Neural cell (in vitro differentiated cells): ENCODE measurements around the gene NUBPL. TPM values are rescaled to one million over a fixed set of nuclear protein-coding genes. Genes with fewer than 3 reads are reported as not detected.

Source experiments
- H2AFZ ChIP-seq: fragments of 200-600, 300-800 bp; sonication (generic), shearing (Covaris generic); 2 replicates; pipeline ENCODE4 v1.6.0; 2014; ENCODE audit warnings: low read depth, mild to moderate bottlenecking, antibody characterized with exemption, low read length, moderate library complexity
- H3F3A ChIP-seq: fragments of 200-600 bp; shearing (Covaris generic); 2 replicates; pipeline ENCODE4 v1.6.1; 2016; ENCODE audit warnings: mild to moderate bottlenecking, moderate library complexity, mixed read lengths, antibody characterized with exemption, low read length; ENCODE audit not compliant: insufficient read depth, poor library complexity, severe bottlenecking
- H3K27ac ChIP-seq: fragments of 200-600, 300-800 bp; sonication (generic), shearing (Covaris generic); 2 replicates; pipeline ENCODE4 v1.5.1; 2014; ENCODE audit warnings: mild to moderate bottlenecking, low read length, moderate library complexity
- H3K27me3 ChIP-seq: fragments of 300-800, 200-600 bp; sonication (generic), shearing (Covaris generic); 2 replicates; pipeline ENCODE4 v1.6.0; 2014; ENCODE audit warnings: mild to moderate bottlenecking, low read depth, low read length, moderate library complexity; ENCODE audit not compliant: insufficient read depth
- H3K36me3 ChIP-seq: fragments of 300-800, 200-600 bp; sonication (generic), shearing (Covaris generic); 2 replicates; pipeline ENCODE4 v1.5.1; 2014; ENCODE audit warnings: mild to moderate bottlenecking, antibody characterized with exemption, low read length, moderate library complexity; ENCODE audit not compliant: insufficient read depth
- H3K4me2 ChIP-seq: fragments of 300-800, 200-600 bp; sonication (generic), shearing (Covaris generic); 2 replicates; pipeline ENCODE4 v1.6.0; 2014; ENCODE audit warnings: mild to moderate bottlenecking, low read length
- H3K4me3 ChIP-seq: fragments of 300-800, 200-600 bp; sonication (generic), shearing (Covaris generic); 2 replicates; pipeline ENCODE4 v1.5.1; 2014; ENCODE audit warnings: mild to moderate bottlenecking, low read length, moderate library complexity
- H3K79me2 ChIP-seq: fragments of 200-600 bp; shearing (Covaris generic); replicated peaks from 2 replicates; pipeline ENCODE4 v1.6.0; 2014; ENCODE audit warnings: mild to moderate bottlenecking, low read length, moderate library complexity; ENCODE audit not compliant: insufficient read depth
- H3K9ac ChIP-seq: fragments of 300-800, 200-600 bp; sonication (generic), shearing (Covaris generic); 2 replicates; pipeline ENCODE4 v1.6.1; 2016; ENCODE audit warnings: mild to moderate bottlenecking, low read length, mixed read lengths
- H3K9me2 ChIP-seq: fragments of 200-600 bp; shearing (Covaris generic); 2 replicates; pipeline ENCODE4 v1.6.1; 2016; ENCODE audit warnings: mild to moderate bottlenecking, low read length, mixed read lengths; ENCODE audit not compliant: insufficient read depth
- H3K9me3 ChIP-seq: fragments of 200-600, 300-800 bp; sonication (generic), shearing (Covaris generic); 2 replicates; pipeline ENCODE4 v1.6.1; 2016; ENCODE audit warnings: mild to moderate bottlenecking, mixed run types, low read length, moderate library complexity, mixed read lengths
- H4K20me1 ChIP-seq: fragments of 200-600 bp; shearing (Covaris generic); 2 replicates; pipeline ENCODE4 v1.6.1; 2016; ENCODE audit warnings: mild to moderate bottlenecking, mixed run types; ENCODE audit not compliant: insufficient read depth
- EP300 ChIP-seq: fragments of 450-650 bp; conservative IDR thresholded peaks from 2 replicates; pipeline ENCODE4 v1.6.1; 2014; ENCODE audit warnings: antibody characterized with exemption, mild to moderate bottlenecking, moderate library complexity; ENCODE audit not compliant: poor library complexity, severe bottlenecking
- EZH2 ChIP-seq: fragments of 200-600, 300-800 bp; shearing (Covaris generic), sonication (generic); IDR thresholded peaks from 2 replicates; pipeline ENCODE4 v1.6.1; 2014; ENCODE audit warnings: antibody characterized with exemption, low read length, borderline replicate concordance, mild to moderate bottlenecking; ENCODE audit not compliant: insufficient read depth, poor library complexity, severe bottlenecking
- MXI1 ChIP-seq: fragments of 450-650 bp; conservative IDR thresholded peaks from 2 replicates; pipeline ENCODE4 v1.6.1; 2014; ENCODE audit warnings: antibody characterized with exemption, mild to moderate bottlenecking; ENCODE audit not compliant: poor library complexity, severe bottlenecking
- POLR2AphosphoS5 ChIP-seq: IDR thresholded peaks from 2 replicates; pipeline ENCODE4 v1.6.1; 2012
- RAD21 ChIP-seq: fragments of 450-650 bp; conservative IDR thresholded peaks from 2 replicates; pipeline ENCODE4 v1.6.1; 2014; ENCODE audit warnings: antibody characterized with exemption, mild to moderate bottlenecking, moderate library complexity
- SMC3 ChIP-seq: fragments of 450-650 bp; conservative IDR thresholded peaks from 2 replicates; pipeline ENCODE4 v1.6.1; 2014; ENCODE audit warnings: antibody characterized with exemption, mild to moderate bottlenecking, moderate library complexity; ENCODE audit not compliant: poor library complexity
- TAF1 ChIP-seq: IDR thresholded peaks from 2 replicates; pipeline ENCODE4 v1.6.1; 2012; ENCODE audit warnings: low read depth
- polyA plus RNA-seq: library from polyadenylated mRNA; depleted of rRNA; stranded (reverse); fragments of >200 nt; gene quantifications from 2 replicates; pipeline ENCODE4 v1.2.3, GENCODE V29; 2014
- TF ChIP-seq, protein P1 (sequence below): fragments of 450-650 bp; IDR thresholded peaks from 2 replicates; pipeline ENCODE4 v1.5.1; 2014; ENCODE audit warnings: antibody characterized with exemption, mild to moderate bottlenecking, moderate library complexity; ENCODE audit not compliant: poor library complexity, severe bottlenecking
- TF ChIP-seq, protein P2 (sequence below): IDR thresholded peaks from 2 replicates; pipeline ENCODE4 v1.6.1; 2012; ENCODE audit warnings: borderline replicate concordance

NUBPL gene
- polyA plus RNA-seq, 1 donor from 2014 or later: 3.1 TPM

DNA sequence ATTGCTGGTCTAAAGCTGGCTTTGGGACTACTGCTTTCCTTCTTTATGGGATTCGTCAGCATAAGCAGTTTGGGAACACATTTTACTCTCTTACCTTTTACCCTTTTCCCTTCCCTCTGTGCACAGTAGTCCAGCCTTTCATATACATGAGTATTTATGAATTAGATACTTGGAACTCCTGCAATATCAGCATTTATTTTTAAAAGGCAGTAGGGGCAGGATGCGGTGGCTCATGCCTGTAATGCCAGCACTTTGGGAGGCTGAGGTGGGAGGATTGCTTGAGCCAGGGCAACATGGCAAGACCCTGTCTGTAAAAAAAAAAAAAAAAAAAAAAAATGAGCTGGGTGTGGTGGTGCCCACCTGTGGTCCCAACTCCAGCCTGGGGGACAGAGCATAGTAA, 3.0 kb downstream of the NUBPL start:
- no peaks in the 10 kb centered on the region for H3K27me3 ChIP-seq
- H3K9me3 ChIP-seq: peaks cover 4% of the 10 kb centered on the region
- H3K4me2 ChIP-seq: no peak overlapping the region
- H2AFZ ChIP-seq: no peak overlapping the region
- no peak overlapping the region for H3K9ac ChIP-seq
- H3K9me2 ChIP-seq: no peaks in the 10 kb centered on the region
- H3K79me2 ChIP-seq: no peaks in the 10 kb centered on the region
- H4K20me1 ChIP-seq: no peaks in the 10 kb centered on the region
- H3K36me3 ChIP-seq: no peaks in the 10 kb centered on the region
- no peak overlapping the region for H3K4me3 ChIP-seq
- no peak overlapping the region for H3K27ac ChIP-seq
- no peaks in the 10 kb centered on the region for H3F3A ChIP-seq
- TF ChIP-seq, protein P1, sequence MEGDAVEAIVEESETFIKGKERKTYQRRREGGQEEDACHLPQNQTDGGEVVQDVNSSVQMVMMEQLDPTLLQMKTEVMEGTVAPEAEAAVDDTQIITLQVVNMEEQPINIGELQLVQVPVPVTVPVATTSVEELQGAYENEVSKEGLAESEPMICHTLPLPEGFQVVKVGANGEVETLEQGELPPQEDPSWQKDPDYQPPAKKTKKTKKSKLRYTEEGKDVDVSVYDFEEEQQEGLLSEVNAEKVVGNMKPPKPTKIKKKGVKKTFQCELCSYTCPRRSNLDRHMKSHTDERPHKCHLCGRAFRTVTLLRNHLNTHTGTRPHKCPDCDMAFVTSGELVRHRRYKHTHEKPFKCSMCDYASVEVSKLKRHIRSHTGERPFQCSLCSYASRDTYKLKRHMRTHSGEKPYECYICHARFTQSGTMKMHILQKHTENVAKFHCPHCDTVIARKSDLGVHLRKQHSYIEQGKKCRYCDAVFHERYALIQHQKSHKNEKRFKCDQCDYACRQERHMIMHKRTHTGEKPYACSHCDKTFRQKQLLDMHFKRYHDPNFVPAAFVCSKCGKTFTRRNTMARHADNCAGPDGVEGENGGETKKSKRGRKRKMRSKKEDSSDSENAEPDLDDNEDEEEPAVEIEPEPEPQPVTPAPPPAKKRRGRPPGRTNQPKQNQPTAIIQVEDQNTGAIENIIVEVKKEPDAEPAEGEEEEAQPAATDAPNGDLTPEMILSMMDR: no peak
- TF ChIP-seq, protein P2, sequence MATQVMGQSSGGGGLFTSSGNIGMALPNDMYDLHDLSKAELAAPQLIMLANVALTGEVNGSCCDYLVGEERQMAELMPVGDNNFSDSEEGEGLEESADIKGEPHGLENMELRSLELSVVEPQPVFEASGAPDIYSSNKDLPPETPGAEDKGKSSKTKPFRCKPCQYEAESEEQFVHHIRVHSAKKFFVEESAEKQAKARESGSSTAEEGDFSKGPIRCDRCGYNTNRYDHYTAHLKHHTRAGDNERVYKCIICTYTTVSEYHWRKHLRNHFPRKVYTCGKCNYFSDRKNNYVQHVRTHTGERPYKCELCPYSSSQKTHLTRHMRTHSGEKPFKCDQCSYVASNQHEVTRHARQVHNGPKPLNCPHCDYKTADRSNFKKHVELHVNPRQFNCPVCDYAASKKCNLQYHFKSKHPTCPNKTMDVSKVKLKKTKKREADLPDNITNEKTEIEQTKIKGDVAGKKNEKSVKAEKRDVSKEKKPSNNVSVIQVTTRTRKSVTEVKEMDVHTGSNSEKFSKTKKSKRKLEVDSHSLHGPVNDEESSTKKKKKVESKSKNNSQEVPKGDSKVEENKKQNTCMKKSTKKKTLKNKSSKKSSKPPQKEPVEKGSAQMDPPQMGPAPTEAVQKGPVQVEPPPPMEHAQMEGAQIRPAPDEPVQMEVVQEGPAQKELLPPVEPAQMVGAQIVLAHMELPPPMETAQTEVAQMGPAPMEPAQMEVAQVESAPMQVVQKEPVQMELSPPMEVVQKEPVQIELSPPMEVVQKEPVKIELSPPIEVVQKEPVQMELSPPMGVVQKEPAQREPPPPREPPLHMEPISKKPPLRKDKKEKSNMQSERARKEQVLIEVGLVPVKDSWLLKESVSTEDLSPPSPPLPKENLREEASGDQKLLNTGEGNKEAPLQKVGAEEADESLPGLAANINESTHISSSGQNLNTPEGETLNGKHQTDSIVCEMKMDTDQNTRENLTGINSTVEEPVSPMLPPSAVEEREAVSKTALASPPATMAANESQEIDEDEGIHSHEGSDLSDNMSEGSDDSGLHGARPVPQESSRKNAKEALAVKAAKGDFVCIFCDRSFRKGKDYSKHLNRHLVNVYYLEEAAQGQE: no peak
- TF ChIP-seq EP300: no peak
- no peak for TF ChIP-seq EZH2
- TF ChIP-seq TAF1: no peak
- no peak for TF ChIP-seq POLR2AphosphoS5

DNA sequence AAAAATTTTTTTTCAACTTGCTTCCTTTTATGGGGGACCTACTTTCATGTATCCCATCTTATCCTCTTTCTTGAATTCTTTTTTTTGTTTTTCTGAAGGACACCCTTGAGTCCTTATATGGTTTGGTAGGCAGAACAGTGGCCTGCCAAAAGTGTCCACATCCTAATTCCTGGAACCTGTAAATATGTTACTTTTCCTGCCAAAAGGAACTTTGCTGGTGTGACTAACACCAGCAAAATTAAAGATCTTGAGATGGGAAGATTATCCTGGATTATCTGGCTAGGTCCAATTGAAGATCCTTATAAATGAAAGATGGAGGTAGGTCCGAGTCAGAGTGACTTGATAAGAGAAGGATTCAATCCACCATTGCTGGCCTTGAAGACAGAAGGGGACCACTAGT, 5.3 kb downstream of the NUBPL start:
- H3K4me2 ChIP-seq: no peak overlapping the region
- H3K27ac ChIP-seq: no peak overlapping the region
- no peaks in the 10 kb centered on the region for H3K27me3 ChIP-seq
- H4K20me1 ChIP-seq: no peaks in the 10 kb centered on the region
- no peaks in the 10 kb centered on the region for H3K9me3 ChIP-seq
- H3K36me3 ChIP-seq: no peaks in the 10 kb centered on the region
- no peaks in the 10 kb centered on the region for H3K9me2 ChIP-seq
- H3K79me2 ChIP-seq: no peaks in the 10 kb centered on the region
- H3F3A ChIP-seq: no peaks in the 10 kb centered on the region
- TF ChIP-seq SMC3 (no peak), POLR2AphosphoS5 (no peak), EZH2 (no peak), MXI1 (no peak), RAD21 (no peak), TAF1 (no peak), EP300 (no peak)
- TF ChIP-seq, protein P2: no peak
- TF ChIP-seq, protein P1: no peak
- H3K4me3 ChIP-seq: no peak overlapping the region
- no peak overlapping the region for H3K9ac ChIP-seq
- H2AFZ ChIP-seq: no peak overlapping the region
